Activated CD8-positive, alpha-beta T cell treated with anti-CD3 and anti-CD28 coated beads for 36 hours (primary cell): ENCODE results near the gene ZMIZ1. TPM values are rescaled to one million over a fixed set of nuclear protein-coding genes. Genes with fewer than 3 reads are reported as not detected.

Experiments
- ATAC-seq: fragments of 200-7000 bp; cut with Tn5 transposase; one replicate; pipeline ENCODE4 v1.10.0; 2021; ENCODE audit warnings: mild to moderate bottlenecking, moderate library complexity
- CTCF ChIA-PET: fragments of 350-600 bp; sonication (Branson Sonifier 250); formaldehyde crosslinking; loops from one replicate; lab custom pipeline; 2021; ENCODE audit warnings: antibody characterized with exemption; lab: Charles Lee
- POLR2A ChIA-PET: fragments of 350-600 bp; sonication (Branson Sonifier 250); formaldehyde crosslinking; loops from one replicate; lab custom pipeline; 2021; ENCODE audit warnings: antibody characterized with exemption; lab: Charles Lee
- DNase-seq: peaks from one replicate; pipeline ENCODE4 v3.0.0-alpha.2; 2020
- H3K27ac Mint-ChIP-seq: one replicate; pipeline ENCODE4 v1.8.0; 2021; ENCODE audit warnings: mild to moderate bottlenecking, mixed read lengths
- H3K27me3 Mint-ChIP-seq: one replicate; pipeline ENCODE4 v1.8.0; 2021; ENCODE audit warnings: mixed read lengths
- H3K36me3 Mint-ChIP-seq: one replicate; pipeline ENCODE4 v1.8.0; 2021; ENCODE audit warnings: low read depth, mixed read lengths
- H3K4me1 Mint-ChIP-seq: one replicate; pipeline ENCODE4 v1.8.0; 2021; ENCODE audit warnings: low read depth, mixed read lengths
- H3K4me3 Mint-ChIP-seq: one replicate; pipeline ENCODE4 v1.8.0; 2021; ENCODE audit warnings: mild to moderate bottlenecking, moderate library complexity, mixed read lengths
- H3K9me3 Mint-ChIP-seq: one replicate; pipeline ENCODE4 v1.8.0; 2021; ENCODE audit warnings: mixed read lengths
- CTCF ChIP-seq: fragments of 200-600 bp; IDR thresholded peaks from one replicate; pipeline ENCODE4 v1.8.0; 2022; ENCODE audit warnings: antibody characterized with exemption, mild to moderate bottlenecking
- intact Hi-C: fragments of 100-400 bp; cut with micrococcal nuclease; formaldehyde crosslinking; loops from one replicate; pipeline ENCODE4 v1.10.0; 2022
- total RNA-seq, 2 experiments: library from RNA; stranded (reverse); gene quantifications; one replicate each; pipeline ENCODE4 v1.2.3, GENCODE V29; 2021

The ZMIZ1 gene
- total RNA-seq, 2 experiments from 2014 or later, result 46.5 to 52.2 TPM

- Mint-ChIP-seq H3K4me1 (no peaks in the 10 kb centered on the region), H3K4me3 (no peak overlapping the region), H3K9me3 (no peaks in the 10 kb centered on the region), H3K27me3 (no peaks in the 10 kb centered on the region), H3K27ac (no peak overlapping the region), H3K36me3 (no peaks in the 10 kb centered on the region)
- intact Hi-C loops, result no loop called here
- TF ChIP-seq CTCF, result no peak
- POLR2A ChIA-PET, result interaction anchor here (1.5 kb wide), 2 partner anchors 10 to 14 kb away, joined by 3 to 8 read pairs; no protein-coding TSS in a partner anchor
- no peak for DNase-seq
- ATAC-seq, result no peak
- CTCF ChIA-PET, result interaction anchor here (1.2 to 1.4 kb wide), 2 partner anchors 34 to 246 kb away, joined by 3 to 4 read pairs; no protein-coding TSS in a partner anchor
Observed at GRCh38 chr10:79229071-79229541, 160.3 kb downstream of the ZMIZ1 start.

- H3K36me3 Mint-ChIP-seq, result no peaks in the 10 kb centered on the region
- no peaks in the 10 kb centered on the region for H3K4me1 Mint-ChIP-seq
- no peaks in the 10 kb centered on the region for H3K9me3 Mint-ChIP-seq
- H3K27ac Mint-ChIP-seq, result no peak overlapping the region
- intact Hi-C loops, result no loop called here
- no peak overlapping the region for H3K4me3 Mint-ChIP-seq
- H3K27me3 Mint-ChIP-seq, result no peaks in the 10 kb centered on the region
- CTCF ChIA-PET, result interaction anchor here (1.2 kb wide), 1 partner anchor 245 kb away, joined by 3 read pairs; no protein-coding TSS in a partner anchor
- no peak for DNase-seq
- no peak for ATAC-seq
- no peak for TF ChIP-seq CTCF
- POLR2A ChIA-PET, result interaction anchor here (1.5 kb wide), 2 partner anchors 9 to 13 kb away, joined by 3 to 8 read pairs; no protein-coding TSS in a partner anchor
Observed at GRCh38 chr10:79229830-79230327, 161.1 kb downstream of the ZMIZ1 start.

GRCh38 chr10:79230328-79230830 lies 161.6 kb downstream of the ZMIZ1 start:
- no peaks in the 10 kb centered on the region for H3K9me3 Mint-ChIP-seq
- intact Hi-C loops, result no loop called here
- H3K36me3 Mint-ChIP-seq, result no peaks in the 10 kb centered on the region
- no peak for ATAC-seq
- no peak overlapping the region for H3K27ac Mint-ChIP-seq
- no peak for TF ChIP-seq CTCF
- H3K4me3 Mint-ChIP-seq, result no peak overlapping the region
- ChIA-PET CTCF (interaction anchor here (1.2 kb wide), 1 partner anchor 244 kb away, joined by 3 read pairs; no protein-coding TSS in a partner anchor), POLR2A (interaction anchor here (1.5 kb wide), 1 partner anchor 8 kb away, joined by 8 read pairs; no protein-coding TSS in a partner anchor)
- no peak for DNase-seq
- no peaks in the 10 kb centered on the region for H3K4me1 Mint-ChIP-seq
- no peaks in the 10 kb centered on the region for H3K27me3 Mint-ChIP-seq

GRCh38 chr10:79230850-79231249 lies 162.1 kb downstream of the ZMIZ1 start:
- DNase-seq, result no peak
- no peak for TF ChIP-seq CTCF
- Mint-ChIP-seq H3K9me3 (no peaks in the 10 kb centered on the region), H3K27me3 (no peaks in the 10 kb centered on the region), H3K36me3 (no peaks in the 10 kb centered on the region), H3K4me3 (no peak overlapping the region), H3K4me1 (no peaks in the 10 kb centered on the region), H3K27ac (no peak overlapping the region)
- POLR2A ChIA-PET, result no interaction called here
- intact Hi-C loops, result no loop called here
- no peak for ATAC-seq
- CTCF ChIA-PET, result no interaction called here

- intact Hi-C loops, result no loop called here
- Mint-ChIP-seq H3K27ac (no peak overlapping the region), H3K4me1 (no peaks in the 10 kb centered on the region), H3K27me3 (no peaks in the 10 kb centered on the region), H3K4me3 (no peak overlapping the region), H3K36me3 (no peaks in the 10 kb centered on the region), H3K9me3 (no peaks in the 10 kb centered on the region)
- TF ChIP-seq CTCF, result no peak
- CTCF ChIA-PET, result no interaction called here
- POLR2A ChIA-PET, result no interaction called here
- no peak for ATAC-seq
- DNase-seq, result no peak
Observed at GRCh38 chr10:79231908-79232307, 163.1 kb downstream of the ZMIZ1 start.
